Subcutaneous abdominal adipose tissue (tissue), 5 donors: ENCODE measurements around the gene VTI1A.
A peak's percentile ranks its signal among the peaks of the same experiment; 100 is the strongest.
"Not testable (repeated sequence)": the region's sequence is repeated elsewhere in the genome, so short reads cannot be mapped to it uniquely, and the experiment has no call there.

ENCODE experiments used
- H3K27ac ChIP-seq: one replicate; pipeline ENCODE4 v1.7.0; 2013; ENCODE audit warnings: low read depth, mild to moderate bottlenecking, inconsistent platforms, low read length, moderate library complexity
- H3K27me3 ChIP-seq, 5 donors: one replicate each; pipeline ENCODE4 v1.7.0; 2013; ENCODE audit warnings: low read length in 5 of 5, inconsistent platforms in 1 of 5; ENCODE audit not compliant: control insufficient read depth in 5 of 5, insufficient read depth in 4 of 5
- H3K36me3 ChIP-seq, 5 donors: one replicate each; pipeline ENCODE4 v1.7.0; 2013; ENCODE audit warnings: low read length in 5 of 5; ENCODE audit not compliant: control insufficient read depth in 5 of 5, insufficient read depth in 5 of 5
- H3K4me1 ChIP-seq, 5 donors: one replicate each; pipeline ENCODE4 v1.7.0; 2013; ENCODE audit warnings: low read length in 5 of 5, mild to moderate bottlenecking in 3 of 5, moderate library complexity in 1 of 5; ENCODE audit not compliant: control insufficient read depth in 5 of 5, insufficient read depth in 5 of 5
- H3K4me3 ChIP-seq, 5 donors: one replicate each; pipeline ENCODE4 v1.7.0; 2013; ENCODE audit warnings: low read length in 5 of 5, low read depth in 1 of 5
- H3K9ac ChIP-seq, 5 donors: one replicate each; pipeline ENCODE4 v1.7.0; 2013; ENCODE audit warnings: low read length in 5 of 5, mild to moderate bottlenecking in 4 of 5, moderate library complexity in 3 of 5
- H3K9me3 ChIP-seq, 5 donors: one replicate each; pipeline ENCODE4 v1.7.0; 2013; ENCODE audit warnings: low read length in 5 of 5; ENCODE audit not compliant: control insufficient read depth in 5 of 5
- donor health status: healthy.
- donor health status: healthy.
- donor health status: healthy.
- donor health status: healthy.
- donor health status: healthy.

VTI1A gene

DNA sequence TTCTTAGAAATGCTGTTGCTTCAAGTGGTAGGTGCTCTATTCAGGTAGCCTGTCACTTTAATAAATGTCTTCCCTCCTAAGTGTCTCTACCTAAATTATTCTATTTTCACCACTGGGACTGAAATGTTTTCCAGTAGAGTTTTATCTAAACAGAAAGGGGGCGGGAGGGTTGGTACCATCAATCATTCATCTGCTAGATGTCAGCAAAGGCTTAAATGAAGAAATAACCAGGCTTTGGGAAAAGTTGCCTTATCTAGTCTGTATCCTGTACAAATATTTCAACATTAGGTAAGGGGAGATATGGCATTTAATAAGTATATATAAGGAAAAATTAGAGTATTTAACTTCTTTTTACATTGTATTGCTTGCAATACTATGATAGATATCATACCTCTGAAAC is 51.8 kb downstream of the VTI1A start:
- Histone ChIP-seq H3K4me1 (peaks cover 0 to 3% (median 0%) of the 10 kb centered on the region in 5 donors), H3K36me3 (peaks cover 0 to 2% (median 0%) of the 10 kb centered on the region in 5 donors), H3K27me3 (no peaks in the 10 kb centered on the region), H3K9me3 (no peaks in the 10 kb centered on the region), H3K27ac (no peak overlapping the region), H3K4me3 (no peak overlapping the region), H3K9ac (no peak overlapping the region)

DNA sequence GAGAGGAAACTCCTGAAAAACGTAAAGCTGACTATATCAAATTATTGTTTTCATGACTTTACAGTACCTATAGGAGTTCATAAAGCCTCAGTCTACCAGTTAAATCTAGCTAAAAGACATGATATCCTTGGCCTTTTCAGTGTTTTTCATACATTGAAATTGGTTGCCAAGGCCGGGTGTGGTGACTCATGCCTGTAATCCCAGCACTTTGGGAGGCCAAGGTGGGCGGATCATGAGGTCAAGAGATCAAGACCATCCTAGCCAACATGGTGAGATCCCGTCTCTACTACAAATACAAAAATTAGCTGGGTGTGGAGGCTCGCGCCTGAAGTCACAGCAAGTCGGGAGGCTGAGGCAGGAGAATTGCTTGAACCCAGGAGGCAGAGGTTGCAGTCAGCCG is 53.0 kb downstream of the VTI1A start:
- not testable (repeated sequence) for H3K27me3 ChIP-seq, H3K9ac ChIP-seq, H3K4me3 ChIP-seq, H3K9me3 ChIP-seq, H3K27ac ChIP-seq, H3K4me1 ChIP-seq, H3K36me3 ChIP-seq

DNA sequence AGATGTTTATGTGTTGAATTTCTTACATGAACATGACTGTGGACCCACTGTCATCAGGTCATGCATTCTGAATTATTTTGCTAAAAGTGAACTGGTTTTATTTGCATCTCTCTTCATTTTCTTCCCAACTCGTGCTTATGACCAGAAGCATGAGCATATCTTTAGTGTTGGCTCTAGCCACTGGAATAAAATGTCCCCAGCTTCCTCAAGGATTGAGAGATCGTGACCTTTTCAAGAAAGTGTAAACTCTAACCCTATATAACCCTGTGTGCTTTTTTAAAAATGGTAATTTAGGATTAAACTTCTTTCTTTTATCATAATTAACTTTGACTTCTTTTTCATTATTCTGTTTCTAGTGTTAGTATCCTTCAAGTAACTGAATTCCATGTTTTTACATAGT is 55.5 kb downstream of the VTI1A start:
- H3K4me3 ChIP-seq, result no peak overlapping the region
- H3K27me3 ChIP-seq, result no peaks in the 10 kb centered on the region
- H3K4me1 ChIP-seq, result peaks cover 0 to 6% (median 0%) of the 10 kb centered on the region in 5 donors
- H3K27ac ChIP-seq, result no peak overlapping the region
- H3K9ac ChIP-seq, result no peak overlapping the region
- no peaks in the 10 kb centered on the region for H3K9me3 ChIP-seq
- H3K36me3 ChIP-seq, result peaks cover 0 to 2% (median 0%) of the 10 kb centered on the region in 5 donors

DNA sequence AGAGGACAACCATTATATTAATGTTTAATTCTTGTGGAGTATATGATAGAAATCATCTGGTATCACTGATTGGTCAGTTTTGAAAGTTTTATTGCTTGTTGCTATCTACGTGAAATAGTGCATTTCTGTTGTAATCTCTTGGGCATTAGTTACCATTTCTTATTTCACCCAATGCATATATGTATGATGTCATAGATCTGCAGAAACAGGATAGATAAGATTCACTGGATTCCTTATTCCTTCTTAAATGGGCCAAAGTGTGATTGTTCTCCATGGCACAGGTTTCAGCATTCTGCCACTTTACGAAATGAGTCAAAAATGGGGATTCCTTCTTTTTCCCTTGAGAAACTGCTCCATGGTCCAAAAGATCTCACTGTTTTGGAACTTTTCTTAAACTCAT is 56.6 kb downstream of the VTI1A start:
- peaks cover 0 to 2% (median 0%) of the 10 kb centered on the region in 5 donors for H3K36me3 ChIP-seq
- H3K9me3 ChIP-seq, result no peaks in the 10 kb centered on the region
- H3K4me3 ChIP-seq, result no peak overlapping the region
- no peak overlapping the region for H3K9ac ChIP-seq
- peaks cover 0 to 6% (median 0%) of the 10 kb centered on the region in 5 donors for H3K4me1 ChIP-seq
- no peak overlapping the region for H3K27ac ChIP-seq
- no peaks in the 10 kb centered on the region for H3K27me3 ChIP-seq

DNA sequence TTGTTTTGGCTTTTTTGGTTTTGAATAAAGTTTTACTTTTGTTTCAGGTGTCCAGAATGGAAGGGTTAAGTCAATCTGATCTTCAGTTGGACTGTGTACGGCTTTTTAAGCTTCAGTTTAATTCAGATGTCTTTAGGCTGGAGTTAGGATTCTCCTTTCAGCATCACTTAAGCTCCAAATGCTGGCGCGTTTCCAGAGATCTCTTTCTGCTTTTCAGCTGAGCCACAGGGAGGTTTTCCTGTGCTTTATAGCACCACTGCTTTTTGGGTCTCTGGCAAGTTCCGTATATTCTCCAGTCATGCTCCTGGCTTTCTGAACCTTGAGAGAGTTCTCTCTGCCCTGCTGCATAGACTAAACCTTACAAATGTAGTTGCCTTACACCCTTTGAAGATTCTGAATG is 60.0 kb downstream of the VTI1A start:
- no peak overlapping the region for H3K9ac ChIP-seq
- H3K9me3 ChIP-seq, result no peaks in the 10 kb centered on the region
- peaks cover 0 to 6% (median 0%) of the 10 kb centered on the region in 5 donors for H3K4me1 ChIP-seq
- peaks cover 0 to 3% (median 0%) of the 10 kb centered on the region in 5 donors for H3K36me3 ChIP-seq
- H3K27me3 ChIP-seq, result no peaks in the 10 kb centered on the region
- H3K27ac ChIP-seq, result no peak overlapping the region
- no peak overlapping the region for H3K4me3 ChIP-seq

DNA sequence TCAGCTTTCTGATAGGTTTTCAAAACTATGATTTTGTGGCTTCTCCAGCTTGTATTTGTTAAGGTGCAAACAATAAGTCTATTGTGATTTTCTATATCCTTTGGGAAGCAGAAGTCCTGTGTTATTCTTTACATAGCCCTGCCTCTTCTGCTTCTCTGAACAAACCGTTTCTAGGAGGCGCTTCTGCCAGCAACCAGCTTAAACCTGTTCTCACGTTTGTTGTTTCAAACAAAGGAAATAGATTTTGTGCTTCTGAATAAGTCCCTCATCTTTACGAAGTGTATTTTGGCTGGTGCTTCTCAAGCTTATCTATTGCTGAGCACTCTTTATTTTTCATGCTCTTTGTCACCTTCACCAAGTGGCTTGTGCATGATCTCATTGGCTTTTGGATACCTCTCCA is 61.0 kb downstream of the VTI1A start:
- Histone ChIP-seq H3K27ac (no peak overlapping the region), H3K36me3 (peaks cover 0 to 3% (median 0%) of the 10 kb centered on the region in 5 donors), H3K9me3 (no peaks in the 10 kb centered on the region), H3K27me3 (no peaks in the 10 kb centered on the region), H3K9ac (peak overlapping the region in 1 of 5 donors; percentile 1), H3K4me3 (no peak overlapping the region), H3K4me1 (peaks cover 0 to 6% (median 0%) of the 10 kb centered on the region in 5 donors)

DNA sequence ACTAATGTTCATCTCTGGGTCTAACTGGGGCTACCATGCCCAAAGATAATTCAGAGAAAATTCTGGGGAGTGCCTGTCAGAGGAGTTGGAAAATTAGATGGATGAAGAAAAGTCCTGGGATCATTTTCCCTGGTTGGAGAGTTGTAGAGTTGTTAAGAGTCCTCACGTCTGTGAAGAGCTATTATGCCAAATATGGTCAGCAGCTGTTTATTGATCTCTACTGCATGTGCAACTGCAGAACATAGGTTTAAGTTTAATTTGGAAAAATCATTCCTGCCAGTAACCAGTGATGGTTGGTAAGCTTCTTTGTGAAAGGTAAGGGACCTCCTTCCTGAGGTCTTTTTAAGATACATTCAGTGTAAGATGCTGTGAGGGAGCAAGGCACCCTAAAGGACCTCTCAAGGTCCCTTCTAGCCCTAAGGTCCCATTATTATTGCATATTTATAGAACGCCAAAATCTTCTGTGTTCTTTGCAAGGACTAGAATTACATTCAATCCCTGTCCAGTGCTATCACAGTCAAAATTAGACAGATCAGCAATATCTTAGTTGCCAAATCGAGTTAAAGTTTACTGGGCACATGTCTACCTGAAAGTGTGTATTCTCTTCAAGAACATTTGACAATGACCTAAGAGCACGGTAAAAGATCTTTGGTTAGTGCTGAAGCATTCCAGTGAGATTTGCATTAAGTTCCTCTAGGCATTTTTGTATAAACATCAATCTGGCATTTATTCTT is 62.7 kb downstream of the VTI1A start:
- no peaks in the 10 kb centered on the region for H3K4me1 ChIP-seq

DNA sequence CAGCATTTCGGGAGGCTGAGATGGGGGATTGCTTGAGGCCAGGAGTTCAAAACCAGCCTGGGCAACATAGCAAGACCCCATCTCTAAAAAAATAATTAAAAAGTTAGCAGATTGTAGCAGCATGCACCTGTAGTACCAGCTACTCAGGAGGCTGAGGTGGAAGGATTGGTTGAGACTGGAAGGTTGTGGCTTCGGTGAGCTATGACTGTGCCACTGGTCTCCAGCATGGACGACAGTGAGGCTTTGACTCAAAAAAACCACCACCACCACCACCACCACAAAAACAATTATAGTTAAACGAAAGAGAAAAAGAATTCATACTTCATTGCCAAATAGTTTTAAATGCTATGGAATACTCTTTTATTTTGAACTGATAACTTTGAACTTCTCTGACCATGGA is 63.4 kb downstream of the VTI1A start:
- no peaks in the 10 kb centered on the region for H3K27me3 ChIP-seq
- H3K4me1 ChIP-seq, result no peaks in the 10 kb centered on the region
- no peak overlapping the region for H3K4me3 ChIP-seq
- no peak overlapping the region for H3K9ac ChIP-seq
- peaks cover 0 to 3% (median 0%) of the 10 kb centered on the region in 5 donors for H3K36me3 ChIP-seq
- H3K27ac ChIP-seq, result no peak overlapping the region
- H3K9me3 ChIP-seq, result no peaks in the 10 kb centered on the region

More for the DNA sequence above, 62.7 kb downstream of the VTI1A start:
- Histone ChIP-seq H3K9me3 (no peaks in the 10 kb centered on the region), H3K27me3 (no peaks in the 10 kb centered on the region), H3K4me3 (no peak overlapping the region), H3K36me3 (peaks cover 0 to 3% (median 0%) of the 10 kb centered on the region in 5 donors), H3K27ac (no peak overlapping the region), H3K9ac (no peak overlapping the region)

DNA sequence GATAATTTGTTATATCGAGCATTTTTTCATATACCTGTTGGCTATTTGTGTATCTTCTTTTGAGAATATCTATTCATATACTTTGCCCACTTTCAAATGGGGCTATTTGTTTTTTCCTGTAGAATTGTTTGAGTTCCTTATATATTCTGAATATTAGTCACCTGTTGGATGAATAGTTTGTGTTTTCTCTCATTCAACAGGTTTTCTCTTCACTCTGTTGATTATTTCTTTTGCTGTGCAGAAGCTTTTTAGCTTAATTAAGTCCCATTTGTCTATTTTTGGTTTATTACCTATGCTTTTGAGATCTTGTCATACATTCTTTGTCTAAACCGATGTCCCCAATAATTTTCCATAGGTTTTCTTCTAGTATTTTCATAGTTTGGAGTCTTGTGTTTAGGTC is 65.3 kb downstream of the VTI1A start:
- H3K9ac ChIP-seq, result no peak overlapping the region
- H3K36me3 ChIP-seq, result peaks cover 0 to 3% (median 0%) of the 10 kb centered on the region in 5 donors
- no peaks in the 10 kb centered on the region for H3K27me3 ChIP-seq
- H3K9me3 ChIP-seq, result no peaks in the 10 kb centered on the region
- H3K27ac ChIP-seq, result no peak overlapping the region
- H3K4me1 ChIP-seq, result no peaks in the 10 kb centered on the region
- no peak overlapping the region for H3K4me3 ChIP-seq

DNA sequence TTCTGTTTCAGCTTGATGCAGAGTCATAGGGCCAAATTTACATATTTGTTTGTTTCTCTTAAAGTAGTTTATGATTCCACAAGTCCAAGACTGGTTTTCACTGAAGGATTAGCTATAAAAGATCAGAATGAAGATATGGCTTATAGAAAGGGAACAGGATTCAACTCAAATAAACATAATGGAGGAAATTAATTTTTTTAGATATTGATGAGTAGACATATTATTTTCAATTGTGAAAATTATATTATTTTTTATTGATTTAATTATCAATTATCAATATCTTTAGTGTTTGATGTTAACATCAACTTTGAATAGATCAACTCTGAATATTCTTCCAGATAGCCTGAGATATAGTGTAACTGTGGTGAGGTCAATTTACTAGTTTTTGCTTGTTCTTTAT is 68.1 kb downstream of the VTI1A start:
- Histone ChIP-seq H3K9me3 (no peaks in the 10 kb centered on the region), H3K9ac (no peak overlapping the region), H3K36me3 (no peaks in the 10 kb centered on the region), H3K4me3 (no peak overlapping the region), H3K4me1 (peaks cover 0 to 2% (median 1%) of the 10 kb centered on the region in 5 donors), H3K27me3 (no peaks in the 10 kb centered on the region), H3K27ac (no peak overlapping the region)
